ENCODE results near the gene SMIM36. TPM values are rescaled to one million over a fixed set of nuclear protein-coding genes. Genes with fewer than 3 reads are reported as not detected.

Gene SMIM36
- total RNA-seq, 2 experiments from 2014 or later, result not detected

GRCh38 chr17:55456307-55457240, 54.7 kb downstream of the SMIM36 start:
- no peaks in the 10 kb centered on the region for H3K9me3 ChIP-seq (ENCODE audit: low read length)
- H3K79me2 ChIP-seq (ENCODE audit: insufficient read depth, low read depth, low read length), result no peaks in the 10 kb centered on the region
- ChIA-PET CTCF (ENCODE audit: unreplicated experiment) (no interaction called here), POLR2A (no interaction called here)
- peaks cover 9% of the 10 kb centered on the region for H3K4me1 ChIP-seq (ENCODE audit: insufficient read depth, low read length, poor library complexity, severe bottlenecking)
- no peak overlapping the region for H3K27ac ChIP-seq (ENCODE audit: low read depth, low read length, poor library complexity, severe bottlenecking)
- H3K36me3 ChIP-seq (ENCODE audit: insufficient read depth, low read length), result no peaks in the 10 kb centered on the region
- H3K9me2 ChIP-seq (ENCODE audit: insufficient read depth, low read length), result no peaks in the 10 kb centered on the region
- no peaks in the 10 kb centered on the region for H4K20me1 ChIP-seq (ENCODE audit: insufficient read depth, low read length)
- BruUV-seq (replicated peaks), result no TSS peak
- no peak overlapping the region for H3K4me2 ChIP-seq (ENCODE audit: low read length)
- H3K4me3 ChIP-seq (ENCODE audit: low read depth, low read length, poor library complexity, severe bottlenecking), result no peak overlapping the region
- intact Hi-C loops (cut with micrococcal nuclease; ENCODE audit: unreplicated experiment), result no loop called here
- TF ChIP-seq EZH2phosphoT487 (IDR thresholded peaks at IDR 0.05; ENCODE audit: borderline replicate concordance, low read depth, low read length), result no peak
- no peak for TF ChIP-seq CTCF (conservative IDR thresholded peaks at IDR 0.05; ENCODE audit: low read length)
- no peak for DNase-seq (ENCODE audit: low spot score)
- H2AFZ ChIP-seq (ENCODE audit: low read length), result no peak overlapping the region

DNA sequence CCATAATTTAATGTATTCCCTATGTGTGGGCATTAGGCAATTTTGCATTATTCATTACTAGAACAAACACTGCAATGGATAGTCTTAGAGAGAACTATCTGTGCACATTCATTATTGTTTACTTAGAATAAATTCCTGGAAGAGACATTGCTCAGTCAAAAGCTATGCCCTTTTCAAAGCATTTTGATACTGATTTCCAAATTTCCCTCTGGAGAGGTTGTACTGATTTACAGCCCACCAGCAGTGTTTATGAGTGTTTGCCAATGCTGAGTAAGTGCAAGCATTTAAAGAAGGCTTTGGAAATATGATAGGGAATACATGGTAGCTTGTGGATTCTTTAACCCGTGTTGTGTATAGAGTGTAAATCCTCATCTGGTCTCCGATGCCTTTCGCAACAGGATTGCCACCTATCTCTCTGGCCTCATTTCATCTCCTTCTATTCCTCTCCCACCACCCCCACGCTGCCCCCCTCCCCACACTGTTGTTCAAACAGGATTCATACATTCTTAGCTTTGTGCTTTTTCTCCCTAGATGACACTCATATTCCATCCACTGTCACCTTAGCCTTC, 56.3 kb downstream of the SMIM36 start:
- Histone ChIP-seq H2AFZ (ENCODE audit: low read length) (no peak overlapping the region), H3K4me3 (ENCODE audit: low read depth, low read length, poor library complexity, severe bottlenecking) (no peak overlapping the region), H3K4me2 (ENCODE audit: low read length) (no peak overlapping the region), H3K9me2 (ENCODE audit: insufficient read depth, low read length) (no peaks in the 10 kb centered on the region), H3K79me2 (ENCODE audit: insufficient read depth, low read depth, low read length) (no peaks in the 10 kb centered on the region), H3K27ac (ENCODE audit: low read depth, low read length, poor library complexity, severe bottlenecking) (no peak overlapping the region), H3K36me3 (ENCODE audit: insufficient read depth, low read length) (no peaks in the 10 kb centered on the region), H3K4me1 (ENCODE audit: insufficient read depth, low read length, poor library complexity, severe bottlenecking) (peaks cover 9% of the 10 kb centered on the region), H4K20me1 (ENCODE audit: insufficient read depth, low read length) (no peaks in the 10 kb centered on the region), H3K9me3 (ENCODE audit: low read length) (no peaks in the 10 kb centered on the region)
- ChIA-PET CTCF (ENCODE audit: unreplicated experiment) (interaction anchor here (0.6 kb wide), 1 partner anchor 180 kb away, joined by 6 read pairs; no protein-coding TSS in a partner anchor), POLR2A (no interaction called here)
- no TSS peak for BruUV-seq (replicated peaks)
- DNase-seq (ENCODE audit: low spot score), result no peak
- intact Hi-C loops (cut with micrococcal nuclease; ENCODE audit: unreplicated experiment), result no loop called here
- no peak for TF ChIP-seq CTCF (conservative IDR thresholded peaks at IDR 0.05; ENCODE audit: low read length)
